GM12873 (cell line): ENCODE measurements around the gene PLPP1.

Experiments used
- TF ChIP-seq, protein P1 (sequence below): IDR thresholded peaks from 2 replicates; pipeline ENCODE4 v1.5.1; 2012; ENCODE audit warnings: low read depth, mild to moderate bottlenecking, moderate library complexity, low read length, control low read depth; ENCODE audit not compliant: insufficient read depth; ENCODE audit errors: missing control alignments

PLPP1 gene

DNA sequence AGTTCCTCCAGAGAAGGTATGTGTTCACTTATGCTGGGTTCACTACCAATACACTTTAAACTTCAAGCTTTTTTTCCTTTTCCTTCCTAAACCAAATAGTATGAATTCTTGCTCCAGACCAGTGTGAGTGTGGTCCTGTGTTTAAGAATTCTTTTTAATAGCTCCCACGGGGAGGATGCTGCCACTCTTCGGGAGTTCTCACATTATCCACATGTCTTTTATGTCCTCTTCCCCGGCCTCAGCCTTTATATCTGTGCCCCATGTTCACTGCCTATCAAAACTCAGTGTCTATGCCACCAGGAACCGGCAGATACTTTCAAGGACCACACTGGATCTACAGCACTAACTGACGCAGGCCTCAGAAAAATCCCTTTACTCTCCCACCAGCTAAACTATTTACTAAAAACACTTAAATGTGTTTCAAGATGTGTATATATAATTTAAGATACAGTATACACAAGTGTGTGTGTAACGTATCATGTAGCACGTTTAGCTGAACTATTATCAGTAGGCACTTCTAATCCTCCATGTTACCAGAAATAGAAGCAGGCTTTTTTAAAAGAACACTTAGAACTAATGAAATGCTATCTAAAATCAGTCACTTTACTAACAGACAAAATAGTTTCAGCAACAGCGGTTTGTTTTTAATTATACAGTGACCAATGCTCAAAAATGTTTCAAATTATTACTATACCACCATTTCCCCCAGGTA, 88.0 kb downstream of the PLPP1 start:
- TF ChIP-seq, protein P1, sequence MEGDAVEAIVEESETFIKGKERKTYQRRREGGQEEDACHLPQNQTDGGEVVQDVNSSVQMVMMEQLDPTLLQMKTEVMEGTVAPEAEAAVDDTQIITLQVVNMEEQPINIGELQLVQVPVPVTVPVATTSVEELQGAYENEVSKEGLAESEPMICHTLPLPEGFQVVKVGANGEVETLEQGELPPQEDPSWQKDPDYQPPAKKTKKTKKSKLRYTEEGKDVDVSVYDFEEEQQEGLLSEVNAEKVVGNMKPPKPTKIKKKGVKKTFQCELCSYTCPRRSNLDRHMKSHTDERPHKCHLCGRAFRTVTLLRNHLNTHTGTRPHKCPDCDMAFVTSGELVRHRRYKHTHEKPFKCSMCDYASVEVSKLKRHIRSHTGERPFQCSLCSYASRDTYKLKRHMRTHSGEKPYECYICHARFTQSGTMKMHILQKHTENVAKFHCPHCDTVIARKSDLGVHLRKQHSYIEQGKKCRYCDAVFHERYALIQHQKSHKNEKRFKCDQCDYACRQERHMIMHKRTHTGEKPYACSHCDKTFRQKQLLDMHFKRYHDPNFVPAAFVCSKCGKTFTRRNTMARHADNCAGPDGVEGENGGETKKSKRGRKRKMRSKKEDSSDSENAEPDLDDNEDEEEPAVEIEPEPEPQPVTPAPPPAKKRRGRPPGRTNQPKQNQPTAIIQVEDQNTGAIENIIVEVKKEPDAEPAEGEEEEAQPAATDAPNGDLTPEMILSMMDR: no peak

DNA sequence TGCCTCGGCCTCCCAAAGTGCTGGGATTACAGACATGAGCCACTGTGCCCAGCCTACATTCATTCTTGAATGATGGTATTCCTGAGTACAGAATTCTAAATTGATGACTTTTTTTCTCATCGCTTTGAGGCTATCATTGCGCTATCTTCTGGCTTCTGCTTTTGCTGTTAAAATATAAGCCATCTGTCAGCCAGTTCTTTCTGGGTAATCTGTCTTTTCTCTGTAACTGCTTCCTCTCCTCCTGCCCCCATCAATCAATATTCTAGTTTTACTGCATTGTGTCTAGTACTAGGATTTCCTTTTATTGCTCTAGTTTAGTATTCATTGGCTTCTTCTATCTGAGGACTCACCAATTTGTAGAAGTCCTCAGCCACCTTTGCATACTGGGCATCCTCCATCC, 89.0 kb downstream of the PLPP1 start:
- TF ChIP-seq, protein P1: no peak

DNA sequence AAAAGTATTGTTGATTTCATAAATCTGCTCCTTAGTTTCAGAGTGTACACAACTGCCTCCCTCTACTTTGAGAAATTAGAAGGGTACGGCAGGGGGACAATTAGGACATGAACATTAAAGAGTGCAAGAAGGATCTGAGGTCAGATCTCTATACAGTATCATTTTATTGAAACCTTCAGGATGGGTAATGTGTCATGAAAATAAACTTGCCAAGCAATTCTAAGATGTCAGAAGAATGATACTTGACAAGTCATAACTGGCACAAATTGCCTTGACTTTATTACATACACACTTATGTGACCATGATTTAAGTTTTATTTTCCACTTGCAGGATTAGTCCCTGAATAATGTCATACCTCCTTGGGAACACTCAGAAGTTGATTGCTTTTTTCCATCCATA, 92.8 kb downstream of the PLPP1 start:
- TF ChIP-seq, protein P1: no peak

DNA sequence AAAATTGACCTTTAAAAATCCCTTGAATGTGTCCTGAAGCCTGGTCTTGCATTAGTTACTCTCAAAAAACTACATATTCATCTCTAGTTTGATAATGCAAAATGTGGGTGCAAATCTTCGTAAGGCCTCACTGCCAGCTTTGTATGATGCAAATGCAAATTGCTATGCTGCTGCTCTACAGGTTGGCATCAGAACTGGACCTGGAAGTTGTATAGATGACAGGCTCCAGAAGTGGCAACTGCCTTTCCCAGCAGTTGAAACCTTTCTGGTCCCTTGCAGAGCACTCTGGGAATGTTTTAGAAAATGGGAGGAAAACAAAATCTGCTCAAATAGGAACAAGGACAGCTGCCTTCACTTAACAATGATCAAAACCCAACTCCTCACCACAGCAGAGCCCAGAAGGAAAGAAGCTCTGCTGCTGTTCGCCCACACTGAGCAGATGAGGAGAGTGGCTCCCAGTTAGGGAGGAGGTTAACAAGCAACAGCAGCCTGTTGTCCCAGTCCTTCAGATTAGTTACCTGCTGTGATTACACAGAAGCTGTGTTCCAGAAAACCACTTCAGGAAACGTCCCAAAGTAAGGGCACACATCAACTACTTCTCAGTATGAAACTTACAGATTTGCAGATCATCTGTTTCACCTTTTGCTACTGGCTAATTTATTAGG, 93.5 kb downstream of the PLPP1 start:
- TF ChIP-seq, protein P1: no peak

DNA sequence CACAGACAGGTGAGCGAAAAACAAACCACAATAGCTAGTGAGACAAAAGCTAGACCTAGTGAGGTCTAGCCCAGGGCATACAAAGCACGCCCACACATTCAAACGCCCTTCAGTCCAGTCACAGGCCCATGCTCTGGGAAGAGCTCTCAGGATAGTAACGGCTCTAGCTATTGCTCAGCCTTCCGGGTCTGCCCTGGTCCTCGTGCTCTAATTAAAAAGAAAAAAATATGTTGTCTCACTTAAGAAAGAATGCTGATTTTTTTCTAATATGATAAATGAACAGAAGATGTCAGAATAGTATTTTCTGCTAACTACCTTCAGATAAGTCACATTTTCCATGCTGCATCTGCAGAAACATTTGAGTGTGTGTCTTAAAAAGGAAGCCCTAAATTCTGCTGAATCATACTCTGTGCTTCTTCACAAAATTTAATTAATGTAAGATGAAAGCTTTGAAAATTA, 94.5 kb downstream of the PLPP1 start:
- TF ChIP-seq, protein P1: no peak

DNA sequence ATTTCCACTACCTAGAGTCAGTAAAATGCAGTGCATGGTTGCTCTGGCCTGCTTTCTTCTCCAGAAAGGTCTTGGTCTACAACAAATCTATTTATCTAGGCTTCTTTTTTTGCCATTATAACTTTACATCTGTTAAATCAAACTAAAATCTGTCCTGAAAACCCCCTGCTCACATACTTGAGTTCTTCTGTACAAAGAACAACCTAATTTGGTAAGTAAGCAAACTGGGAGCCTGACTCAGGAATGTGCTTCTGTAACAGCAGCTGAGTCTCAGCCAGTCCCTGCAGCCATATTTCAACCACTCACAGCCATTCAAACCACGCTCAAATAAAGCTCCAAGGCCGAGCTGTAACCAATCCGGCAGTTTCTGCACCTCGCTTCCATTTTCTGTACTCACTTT, 95.8 kb downstream of the PLPP1 start:
- TF ChIP-seq, protein P1: no peak

DNA sequence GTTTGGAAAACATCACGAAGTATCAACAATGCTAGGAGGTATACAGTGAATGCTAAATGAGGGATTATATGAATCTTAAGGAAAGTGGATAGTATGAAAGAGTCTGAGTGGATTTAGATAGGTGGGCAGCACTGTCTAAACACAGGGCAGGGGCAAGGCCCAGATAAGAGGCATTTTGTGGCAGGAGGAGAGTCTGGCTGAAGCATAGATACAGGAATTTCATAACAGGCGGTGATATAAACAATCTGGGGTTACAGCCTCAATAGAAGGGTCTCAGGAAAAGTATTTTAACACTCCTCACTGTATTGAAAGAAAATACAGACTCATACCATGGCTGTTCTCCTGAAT, 96.9 kb downstream of the PLPP1 start:
- TF ChIP-seq, protein P1: no peak
